HG02943 (cell line): ENCODE measurements around the gene MCTS1.
"Not testable (repeated sequence)": the region's sequence is repeated elsewhere in the genome, so short reads cannot be mapped to it uniquely, and the experiment has no call there.

Source experiments
- ATAC-seq: cut with Tn5 transposase; IDR thresholded peaks from one replicate; pipeline ENCODE4 v1.9.1; 2021; ENCODE audit warnings: mild to moderate bottlenecking, low read depth, moderate library complexity; ENCODE audit not compliant: unreplicated experiment

The MCTS1 gene, protein sequence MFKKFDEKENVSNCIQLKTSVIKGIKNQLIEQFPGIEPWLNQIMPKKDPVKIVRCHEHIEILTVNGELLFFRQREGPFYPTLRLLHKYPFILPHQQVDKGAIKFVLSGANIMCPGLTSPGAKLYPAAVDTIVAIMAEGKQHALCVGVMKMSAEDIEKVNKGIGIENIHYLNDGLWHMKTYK

DNA sequence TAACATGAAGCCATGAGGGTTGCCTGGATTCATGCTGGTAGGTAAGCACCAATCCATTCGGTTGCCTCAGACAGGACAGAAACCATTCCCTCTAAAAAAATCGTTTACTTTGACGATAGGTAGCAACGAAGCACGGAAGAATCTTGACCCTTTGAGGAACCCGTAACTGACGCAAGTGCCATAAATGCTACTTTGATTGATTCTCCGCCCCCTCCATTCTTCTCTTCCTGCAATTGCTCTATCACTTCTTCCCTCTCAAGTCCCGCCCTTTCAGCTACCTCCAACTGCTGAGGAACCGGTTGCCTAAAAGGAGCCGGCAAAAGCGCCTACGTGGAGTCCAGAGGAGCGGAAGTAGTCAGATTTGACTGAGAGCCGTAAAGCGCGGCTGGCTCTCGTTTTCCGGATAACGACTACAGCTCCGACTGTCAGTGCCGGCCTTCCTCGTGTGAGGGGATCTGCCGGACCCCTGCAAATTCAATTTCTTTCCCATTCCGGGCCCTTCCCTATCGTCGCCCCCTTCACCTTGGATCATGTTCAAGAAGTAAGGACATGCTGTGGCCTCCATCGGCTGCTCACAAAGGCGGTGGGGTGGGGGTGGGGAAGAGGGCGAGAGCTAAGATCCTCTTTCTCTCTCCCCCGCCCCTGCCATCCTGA is at the start of gene MCTS1:
TSS of gene MCTS1 (plus strand) at position 395 of the 654 bp plus-strand sequence. CDS start at position 531, 136 bp downstream.
- peak; percentile 94 for ATAC-seq

DNA sequence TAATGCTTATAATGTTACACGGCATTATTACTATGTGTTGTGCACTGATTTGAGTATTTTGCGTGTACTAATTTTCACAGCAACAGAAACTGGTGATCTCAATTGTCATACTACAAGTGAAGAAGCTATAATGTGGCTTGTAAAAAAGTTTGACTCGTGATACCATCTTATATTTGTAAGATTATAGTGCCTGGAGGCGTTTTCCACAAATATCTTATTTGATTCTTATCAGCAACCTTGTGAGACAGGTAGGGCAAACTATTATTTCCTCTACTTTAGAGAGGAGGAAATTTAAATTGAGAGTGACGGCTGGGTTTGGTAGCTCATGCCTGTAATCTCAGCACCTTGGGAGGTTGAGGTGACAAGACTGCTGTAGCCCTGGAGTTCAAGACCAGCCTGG is 47.6 kb upstream of the MCTS1 start:
- ATAC-seq = no peak

DNA sequence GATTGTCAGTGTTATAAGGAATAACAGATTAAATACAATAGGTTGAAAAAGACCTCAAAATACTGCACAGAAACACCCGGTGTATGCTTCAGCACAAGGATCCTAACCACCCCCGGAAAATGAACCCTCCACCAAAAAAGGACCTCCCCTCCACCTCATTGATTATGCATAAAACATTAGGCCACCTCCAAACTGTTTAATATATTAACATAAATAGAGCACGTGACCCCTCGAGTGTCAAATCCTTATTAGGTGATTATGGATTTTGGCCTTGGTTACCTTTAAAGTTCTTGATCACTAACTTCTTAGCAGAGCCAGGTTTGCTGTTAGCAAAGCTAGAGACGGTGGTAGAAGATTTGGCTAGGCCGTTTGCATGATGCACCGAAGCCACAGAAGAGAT is 44.1 kb upstream of the MCTS1 start:
- no peak for ATAC-seq

DNA sequence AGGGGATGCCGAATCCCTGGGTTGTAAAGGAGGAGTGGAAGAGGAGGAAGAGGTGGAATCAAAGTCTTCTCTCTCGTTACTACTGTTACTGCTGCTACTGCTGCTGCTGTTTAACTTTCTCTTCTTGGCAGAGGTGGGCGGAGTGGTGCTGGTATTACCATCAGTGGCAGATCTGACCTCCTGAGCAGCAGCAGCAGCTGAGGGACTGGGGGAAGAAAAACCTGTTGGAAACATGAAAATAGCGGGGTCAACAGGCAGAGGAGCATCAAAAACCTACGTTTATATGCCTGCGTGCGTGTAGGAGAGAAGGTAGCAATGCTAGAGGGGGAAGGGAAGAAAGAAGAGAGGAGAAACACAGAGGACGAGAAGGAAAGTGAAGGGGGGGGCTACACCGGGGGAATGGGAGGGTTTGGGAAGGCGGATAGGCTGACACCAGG is 43.5 kb upstream of the MCTS1 start:
- peak; percentile 39 for ATAC-seq

DNA sequence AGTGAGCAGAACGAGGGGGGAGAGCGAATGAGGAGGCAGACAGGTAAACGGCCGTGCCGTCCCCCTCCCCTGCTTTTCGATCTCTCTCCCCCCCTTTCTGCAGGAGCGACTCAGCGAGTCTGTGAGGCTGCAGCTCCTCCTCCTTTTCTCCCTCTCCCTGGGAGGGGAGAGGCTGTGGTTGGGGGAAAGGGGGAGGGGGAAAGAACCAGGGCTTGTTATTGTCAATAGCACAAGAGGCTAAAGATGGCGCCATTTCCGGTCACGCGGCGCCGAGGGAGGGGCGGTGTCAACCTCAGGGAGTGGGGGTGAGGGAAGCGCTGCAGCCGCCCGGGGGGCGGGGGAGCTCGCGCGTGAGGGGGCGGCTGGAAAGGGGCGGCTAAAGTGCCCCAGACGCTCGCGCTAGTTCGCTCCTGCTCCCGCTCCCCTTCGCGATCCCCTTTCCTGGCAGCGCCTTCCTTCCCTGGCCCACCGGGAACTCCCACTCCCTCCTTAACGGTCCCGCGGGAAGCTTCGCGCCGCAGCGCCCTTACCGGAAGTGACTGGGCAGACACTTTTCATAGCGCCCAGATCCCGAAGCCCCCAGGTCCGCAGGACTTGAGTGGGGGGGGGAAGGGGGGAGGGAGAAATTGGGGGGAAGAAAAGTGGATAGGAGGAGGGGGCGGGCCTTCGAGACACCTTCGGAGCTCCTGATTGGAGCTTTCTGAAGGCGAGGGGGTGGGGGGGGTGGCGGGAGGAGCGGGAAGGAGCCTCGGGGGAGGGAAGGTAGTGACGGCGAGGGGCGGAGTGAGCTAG is 42.9 kb upstream of the MCTS1 start, which contains the start of gene CUL4B:
TSS of gene CUL4B (minus strand) at position 121 of the 792 bp plus-strand sequence. CDS start 324 bp downstream, outside the sequence.
- ATAC-seq = peak; percentile 72

DNA sequence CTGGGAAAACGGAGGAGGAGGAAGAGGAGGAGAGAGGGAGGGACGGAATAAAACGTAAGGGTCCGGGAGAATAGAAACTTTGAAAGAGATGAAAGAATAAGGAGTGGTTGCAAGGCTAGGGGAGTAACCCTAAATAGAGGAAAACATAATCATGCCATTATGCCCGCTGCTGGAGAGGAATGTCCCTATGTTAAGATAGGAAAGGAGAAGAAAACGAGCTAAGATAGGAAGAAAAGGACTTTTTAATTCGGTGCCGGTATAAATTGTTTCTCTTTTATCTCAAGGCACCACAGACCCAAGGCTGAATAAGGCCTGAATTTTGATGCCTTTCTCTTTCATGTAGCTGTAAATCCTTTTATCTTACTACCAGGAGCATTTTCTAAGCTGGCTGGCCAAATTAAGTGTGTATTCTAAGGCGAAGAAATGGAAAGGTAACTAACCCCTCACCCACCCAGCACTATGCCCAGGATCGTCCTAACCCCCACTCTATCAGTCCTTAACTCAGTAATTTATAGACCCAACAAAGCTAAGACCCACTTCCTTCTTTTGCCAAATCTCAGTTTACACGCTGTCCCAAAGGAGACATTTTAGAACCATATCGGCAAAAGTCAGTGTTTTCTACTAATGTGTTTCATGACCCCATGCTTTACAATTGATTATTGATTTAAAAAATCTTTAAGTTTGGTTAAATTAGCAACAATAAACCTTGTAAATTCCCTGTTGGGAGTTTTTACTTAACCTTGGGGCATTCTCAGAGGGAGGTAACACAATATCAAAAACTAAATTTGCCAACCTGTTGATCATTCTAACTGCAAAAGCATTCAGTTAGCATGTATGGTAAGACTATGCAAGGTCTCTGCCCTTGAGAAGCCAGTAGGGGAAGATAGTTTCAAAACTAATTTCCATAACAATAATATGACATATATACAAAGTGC is 42.0 kb upstream of the MCTS1 start:
- no peak for ATAC-seq

DNA sequence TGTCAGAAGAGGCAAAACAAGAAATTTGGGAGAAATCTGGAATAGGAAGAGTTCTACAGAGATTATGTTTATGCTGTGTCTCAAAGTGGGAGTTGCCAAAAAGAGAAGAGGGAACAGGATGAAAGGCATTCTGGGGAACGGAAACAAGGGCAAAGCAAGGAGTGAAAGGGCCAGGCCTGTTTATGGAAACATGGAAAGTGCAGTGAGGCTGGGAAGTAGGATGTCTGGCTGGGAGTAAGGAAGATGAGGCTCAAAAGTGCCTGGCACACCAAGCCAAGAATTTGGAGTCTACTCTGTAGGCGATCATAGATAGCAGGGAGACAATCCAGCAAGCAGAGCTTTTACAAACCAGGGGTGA is 41.4 kb upstream of the MCTS1 start:
- no peak for ATAC-seq

DNA sequence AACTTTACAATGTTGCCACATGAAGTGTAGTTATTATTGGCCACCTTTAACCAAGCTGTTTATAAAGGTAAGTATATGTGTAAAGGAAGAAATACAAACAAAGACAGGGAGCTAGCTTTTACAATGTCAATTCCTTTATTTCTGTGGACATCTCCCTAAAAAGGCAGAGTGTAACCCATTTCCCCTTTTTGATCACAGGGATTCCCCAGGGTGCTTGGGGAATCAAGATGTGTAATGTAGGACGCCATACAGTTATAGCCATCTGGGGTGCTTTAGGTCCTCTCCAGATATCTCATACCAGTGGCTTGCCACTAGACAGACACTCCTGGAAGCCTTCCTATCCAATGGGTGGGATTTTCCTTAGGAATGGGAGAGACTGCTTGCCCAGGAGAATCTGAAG is 39.0 kb upstream of the MCTS1 start:
- no peak for ATAC-seq

DNA sequence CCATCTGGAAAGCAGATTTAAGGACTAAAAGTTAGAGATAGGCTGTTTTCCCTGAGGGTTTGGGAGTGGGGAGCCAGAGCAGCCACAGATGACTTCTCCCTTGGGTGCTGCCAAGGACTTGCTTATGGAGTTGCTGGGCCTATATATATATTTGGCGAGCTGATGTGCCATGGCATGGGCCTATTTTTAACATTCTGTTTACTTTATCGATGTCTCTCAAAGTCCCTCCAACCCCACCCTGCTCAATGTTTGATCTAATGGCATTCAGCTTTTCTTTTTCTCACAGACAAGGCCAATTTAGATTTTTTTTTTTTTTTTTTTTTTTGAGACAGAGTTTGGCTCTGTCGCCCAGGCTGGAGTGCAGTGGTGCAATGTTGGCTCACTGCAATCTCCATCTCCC is 37.1 kb upstream of the MCTS1 start:
- no peak for ATAC-seq

DNA sequence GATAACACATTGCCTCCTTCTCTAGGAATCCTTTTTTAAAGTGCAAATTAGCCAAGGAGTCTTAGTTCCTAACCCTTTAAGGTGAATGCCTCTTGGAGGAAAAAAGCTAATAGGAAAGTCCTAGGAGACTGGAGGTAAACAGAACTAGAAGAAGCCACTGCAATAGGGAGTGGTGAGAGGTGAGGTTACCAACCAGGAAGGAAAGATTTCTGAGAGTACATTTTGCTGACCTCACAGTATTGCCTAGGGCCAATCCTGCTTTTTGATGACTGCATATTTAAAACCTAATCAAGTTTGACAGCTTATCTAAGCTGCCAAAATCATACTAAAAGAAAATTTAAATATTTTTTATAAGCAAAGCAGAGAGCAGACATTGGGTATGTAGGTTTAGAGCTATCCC is 35.9 kb upstream of the MCTS1 start:
- ATAC-seq = no peak

DNA sequence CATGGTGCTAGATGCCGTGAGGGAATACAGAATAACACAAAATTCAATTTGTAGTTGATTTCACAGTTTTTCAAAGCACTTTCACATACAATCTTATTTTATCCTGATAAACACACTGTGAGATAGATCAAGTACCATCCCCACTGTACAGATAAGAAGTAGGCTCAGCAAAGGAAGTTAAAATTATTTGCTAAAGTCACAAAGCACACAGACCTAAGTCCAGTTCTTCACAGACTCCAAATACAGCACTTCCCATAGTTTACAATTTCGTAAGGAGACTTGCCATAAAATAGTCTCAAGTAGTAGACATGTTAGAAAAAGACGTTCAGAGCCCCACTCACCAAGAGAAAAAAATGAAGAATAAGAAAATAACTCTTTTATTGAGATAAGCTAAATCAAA is 35.3 kb upstream of the MCTS1 start:
- ATAC-seq = no peak

DNA sequence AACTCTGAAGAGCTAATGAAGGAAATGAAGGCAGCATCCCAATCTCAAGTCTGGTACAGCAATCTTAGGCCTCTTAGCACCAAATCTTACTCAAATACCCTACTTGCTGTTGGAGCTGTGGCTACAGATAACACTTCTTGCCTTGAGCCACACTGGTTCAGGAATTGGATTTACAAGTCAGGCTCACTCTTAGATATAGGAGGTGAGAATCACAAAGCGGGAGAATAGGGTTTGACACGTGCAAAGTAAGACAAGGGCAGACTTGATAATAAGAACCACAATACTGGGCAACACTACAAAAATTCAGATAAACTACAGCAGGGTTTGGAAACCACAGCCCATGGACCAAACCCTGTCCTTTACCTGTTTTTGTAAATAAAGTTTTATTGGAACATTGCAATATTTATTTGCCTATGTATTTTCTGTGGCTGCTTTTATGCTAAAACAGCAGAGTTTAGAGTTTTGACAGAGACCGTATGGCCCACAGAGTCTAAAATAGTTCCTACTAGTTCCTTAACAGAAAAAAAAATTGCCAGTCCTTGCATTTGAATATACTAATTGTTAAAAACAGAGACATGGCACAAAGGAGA is 33.8 kb upstream of the MCTS1 start:
- ATAC-seq = no peak

DNA sequence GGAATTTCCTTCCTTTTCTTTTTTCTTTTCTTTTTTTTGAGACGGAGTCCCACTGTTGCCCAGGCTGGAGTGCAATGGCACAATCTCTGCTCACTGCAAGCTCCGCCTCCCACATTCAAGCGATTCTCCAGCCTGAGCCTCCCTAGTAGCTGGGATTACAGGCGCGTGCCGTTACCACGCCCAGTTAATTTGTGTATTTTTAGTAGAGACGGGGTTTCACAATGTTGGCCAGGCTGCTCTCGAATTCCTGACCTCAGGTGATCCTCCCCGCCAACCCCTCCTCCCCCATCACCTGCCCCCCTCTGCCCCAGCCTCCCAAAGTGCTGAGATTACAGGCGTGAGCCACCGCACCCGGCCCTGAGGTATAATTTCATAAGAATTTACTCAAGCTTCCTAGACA is 30.1 kb upstream of the MCTS1 start:
- not testable (repeated sequence) for ATAC-seq

DNA sequence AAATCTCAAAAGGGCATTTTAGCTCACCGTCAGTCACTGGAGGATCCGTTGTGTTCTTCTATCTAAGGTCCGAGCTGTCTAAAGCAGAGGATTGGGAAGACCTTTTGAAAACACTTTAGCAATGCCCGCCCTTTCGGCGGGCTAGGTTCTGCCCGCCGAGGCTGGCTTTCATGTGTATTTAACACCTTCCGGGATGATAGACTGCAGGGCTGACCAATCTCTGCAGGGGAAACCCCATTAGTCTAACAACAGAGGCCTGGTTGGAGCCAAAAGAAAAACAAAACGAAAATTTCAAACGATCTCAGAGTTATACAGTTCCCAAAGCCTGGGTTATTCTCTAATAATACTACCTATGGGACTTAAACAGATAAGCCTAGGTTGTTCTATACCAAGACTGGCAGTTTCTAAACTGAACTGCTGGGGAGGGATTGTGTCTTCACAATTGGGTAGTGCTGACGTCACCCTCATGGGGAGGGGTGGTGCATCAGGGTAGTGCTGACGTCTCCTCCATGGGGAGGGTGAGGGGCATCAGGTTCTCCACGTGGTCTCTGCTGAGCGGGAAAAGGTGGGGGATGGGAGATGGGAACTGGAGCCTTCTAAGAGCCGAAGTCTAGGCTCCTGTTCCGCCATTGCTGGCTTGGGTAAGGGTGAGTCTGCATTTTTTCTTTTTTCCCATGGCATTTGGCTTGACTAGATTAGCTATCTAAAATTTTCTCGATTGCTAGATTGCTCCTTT is 28.4 kb upstream of the MCTS1 start:
- no peak for ATAC-seq

DNA sequence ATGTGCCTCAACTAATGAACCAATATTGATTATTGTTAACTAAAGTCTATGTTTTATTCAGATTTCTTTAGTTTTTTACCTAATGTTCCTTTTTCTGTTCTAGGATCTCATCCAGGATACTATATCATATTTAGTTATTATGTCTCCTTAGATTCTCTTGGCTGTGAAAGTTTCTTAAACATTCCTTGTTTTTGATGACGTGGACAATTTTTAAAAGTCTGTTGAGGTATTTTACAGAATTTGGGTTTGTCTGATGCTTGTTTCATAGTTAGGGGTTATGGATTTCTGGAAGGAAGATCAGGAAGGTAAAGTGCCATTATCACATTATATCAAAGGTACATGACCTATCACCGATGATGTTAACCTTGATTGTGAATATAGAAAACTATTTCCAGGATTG is 18.2 kb upstream of the MCTS1 start:
- no peak for ATAC-seq

DNA sequence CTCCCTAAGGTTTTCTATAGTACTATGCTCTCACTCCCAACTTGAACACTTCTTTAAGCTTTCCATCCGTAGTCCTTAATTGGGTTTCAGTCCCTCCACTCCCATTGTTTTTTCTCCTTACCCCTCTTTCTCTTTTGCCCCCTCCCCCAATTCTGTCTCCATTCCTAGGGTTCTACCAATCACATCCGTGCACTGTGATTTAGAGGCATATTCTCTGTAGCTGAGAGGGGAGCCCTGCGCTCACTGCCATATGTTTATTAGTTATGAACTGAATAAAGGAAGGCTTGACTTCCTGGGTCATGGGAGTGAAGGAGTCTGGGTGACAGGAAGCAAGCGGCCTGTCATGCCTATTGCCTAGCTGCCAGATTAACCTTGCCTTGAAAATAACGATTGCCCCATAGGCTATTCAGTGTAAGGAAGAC is 471 bp downstream of the MCTS1 start:
- no peak for ATAC-seq

DNA sequence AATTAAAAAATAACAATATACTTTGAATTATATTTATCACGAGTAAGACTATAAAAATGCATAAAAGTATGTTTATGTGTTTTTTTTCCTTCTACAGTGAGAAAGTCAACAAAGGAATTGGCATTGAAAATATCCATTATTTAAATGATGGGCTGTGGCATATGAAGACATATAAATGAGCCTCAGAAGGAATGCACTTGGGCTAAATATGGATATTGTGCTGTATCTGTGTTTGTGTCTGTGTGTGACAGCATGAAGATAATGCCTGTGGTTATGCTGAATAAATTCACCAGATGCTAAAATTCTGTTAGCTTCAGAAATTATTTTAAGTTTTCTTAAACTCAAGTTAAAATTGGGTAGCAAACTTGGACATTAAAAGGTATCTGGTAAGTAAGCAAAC is 8.2 kb downstream of the MCTS1 start:
- no peak for ATAC-seq

DNA sequence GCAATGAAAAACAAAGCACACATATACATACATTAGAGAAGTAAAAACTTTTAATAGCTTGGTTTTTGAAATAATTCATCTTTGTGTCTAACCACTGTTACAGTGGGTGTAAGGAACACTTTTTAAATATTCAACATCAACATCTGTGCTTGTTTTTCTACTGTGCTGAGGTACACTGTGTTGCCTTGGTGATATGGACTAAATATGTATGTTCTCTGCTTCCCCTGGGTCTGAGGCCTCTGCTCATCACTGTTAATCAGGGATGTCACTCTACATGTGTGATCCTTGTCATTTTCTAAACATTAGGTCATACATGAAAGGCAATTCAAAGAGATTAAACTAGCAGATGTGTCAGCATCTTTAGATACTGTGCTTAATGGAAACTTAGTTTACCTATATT is 10.9 kb downstream of the MCTS1 start:
- no peak for ATAC-seq

DNA sequence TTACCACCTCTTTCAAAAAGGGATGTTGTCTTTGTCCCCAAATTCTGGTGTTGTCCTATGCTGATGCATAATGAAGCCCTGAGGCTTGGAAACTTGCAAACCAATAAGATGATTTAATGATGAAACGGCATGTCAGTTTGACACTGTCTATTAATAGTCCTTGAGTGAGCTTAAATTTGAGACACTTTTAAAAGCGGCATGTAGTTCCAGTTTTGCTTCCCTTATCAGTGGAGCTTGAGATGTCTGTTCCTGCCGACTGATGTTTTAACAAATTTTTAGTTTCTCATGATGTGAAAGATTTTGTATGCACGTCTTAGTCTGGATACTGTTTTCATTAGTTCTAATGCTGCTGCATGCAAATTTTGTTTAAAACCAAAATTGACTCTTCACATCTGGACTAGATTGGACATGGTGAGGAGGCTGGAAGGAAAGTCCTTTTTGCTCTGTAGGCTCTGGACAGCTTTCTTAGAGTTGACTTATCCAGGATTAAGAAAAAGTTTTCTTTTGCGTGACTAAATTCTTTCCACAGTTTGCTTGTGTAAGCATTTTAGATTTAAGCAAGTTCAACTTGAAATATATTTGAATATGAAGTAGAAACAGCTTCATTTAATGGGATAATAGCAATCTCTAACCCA is 14.2 kb downstream of the MCTS1 start:
- no peak for ATAC-seq
